IMR-90 (cell line): ENCODE results near the gene SEPSECS. TPM values are rescaled to one million over a fixed set of nuclear protein-coding genes. Genes with fewer than 3 reads are reported as not detected.

Experiments
- ATAC-seq: fragments of 200-7000 bp; cut with Tn5 transposase; 2 replicates; pipeline ENCODE4 v1.9.1; 2020; ENCODE audit warnings: low read depth, mild to moderate bottlenecking, moderate library complexity
- BruUV-seq: library from RNA; stranded (reverse); fragments of 400-500 nt; replicated peaks from 2 replicates; lab custom pipeline; 2021; lab: Mats Ljungman, UMichigan
- CTCF ChIA-PET: fragments of 300-600 bp; formaldehyde crosslinking; extraction: SDS; loops from one replicate; lab custom pipeline; 2021; ENCODE audit warnings: antibody characterized with exemption; lab: Yijun Ruan, JAX
- POLR2A ChIA-PET: fragments of 300-600 bp; sonication (Branson Sonifier 250); formaldehyde crosslinking; loops from one replicate; lab custom pipeline; 2022; ENCODE audit warnings: antibody characterized with exemption; ENCODE audit not compliant: unreplicated experiment; lab: Charles Lee
- DNase-seq: peaks from one replicate; pipeline ENCODE4 v3.0.0; 2013
- H2AFZ ChIP-seq: replicated peaks from 2 replicates; pipeline ENCODE3; 2013; ENCODE audit warnings: low read length, mild to moderate bottlenecking; ENCODE audit not compliant: poor library complexity
- H2AK5ac ChIP-seq: 2 replicates; pipeline ENCODE4 v1.6.1; 2013; ENCODE audit warnings: low read depth, low read length, inconsistent platforms
- H2AK9ac ChIP-seq: replicated peaks from 2 replicates; pipeline ENCODE3; 2013; ENCODE audit warnings: mild to moderate bottlenecking, low read depth, low read length, moderate library complexity; ENCODE audit not compliant: poor library complexity
- H2BK120ac ChIP-seq: 2 replicates; pipeline ENCODE4 v1.6.1; 2013; ENCODE audit warnings: low read depth, low read length, inconsistent platforms
- H2BK15ac ChIP-seq: 3 replicates; pipeline ENCODE4 v1.6.1; 2013; ENCODE audit warnings: low read depth, low read length, inconsistent platforms
- H2BK20ac ChIP-seq: 2 replicates; pipeline ENCODE4 v1.6.1; 2013; ENCODE audit warnings: low read depth, mild to moderate bottlenecking, inconsistent platforms, low read length, moderate library complexity
- H2BK5ac ChIP-seq: 2 replicates; pipeline ENCODE4 v1.6.1; 2013; ENCODE audit warnings: mild to moderate bottlenecking, low read depth, low read length, inconsistent platforms; ENCODE audit not compliant: poor library complexity, severe bottlenecking
- H3K14ac ChIP-seq: replicated peaks from 2 replicates; pipeline ENCODE4 v1.6.1; 2013; ENCODE audit warnings: low read depth, low read length, inconsistent platforms
- H3K18ac ChIP-seq: 2 replicates; pipeline ENCODE4 v1.6.1; 2013; ENCODE audit warnings: low read depth, low read length, control low read depth
- H3K23ac ChIP-seq: 2 replicates; pipeline ENCODE4 v1.6.1; 2013; ENCODE audit warnings: low read depth, low read length, inconsistent platforms
- H3K27ac ChIP-seq: 2 replicates; pipeline ENCODE4 v1.5.1; 2013; ENCODE audit warnings: mild to moderate bottlenecking, control low read depth, low read length; ENCODE audit not compliant: insufficient read depth
- H3K27me3 ChIP-seq: 2 replicates; pipeline ENCODE4 v1.6.1; 2013; ENCODE audit warnings: low read length; ENCODE audit not compliant: control insufficient read depth, insufficient read depth
- H3K36me3 ChIP-seq: 2 replicates; pipeline ENCODE4 v1.6.1; 2013; ENCODE audit warnings: low read length, mixed read lengths; ENCODE audit not compliant: control insufficient read depth, insufficient read depth
- H3K4ac ChIP-seq: 2 replicates; pipeline ENCODE4 v1.6.1; 2013; ENCODE audit warnings: low read depth, low read length, inconsistent platforms
- H3K4me1 ChIP-seq: 2 replicates; pipeline ENCODE4 v1.6.1; 2013; ENCODE audit warnings: low read length, mixed read lengths; ENCODE audit not compliant: control insufficient read depth, insufficient read depth
- H3K4me2 ChIP-seq: 2 replicates; pipeline ENCODE4 v1.6.1; 2013; ENCODE audit warnings: low read depth, mild to moderate bottlenecking, control low read depth, low read length, moderate library complexity
- H3K4me3 ChIP-seq: 2 replicates; pipeline ENCODE4 v1.5.1; 2013; ENCODE audit warnings: low read depth, mild to moderate bottlenecking, control low read depth, low read length, moderate library complexity; ENCODE audit not compliant: insufficient read depth
- H3K56ac ChIP-seq: 2 replicates; pipeline ENCODE4 v1.6.1; 2013; ENCODE audit warnings: low read length, inconsistent platforms; ENCODE audit not compliant: insufficient read depth; ENCODE audit errors: extremely low read depth
- H3K79me1 ChIP-seq, 2 experiments: 2 replicates each; pipeline ENCODE4 v1.6.1; 2013; ENCODE audit warnings: low read length in 2 of 2, inconsistent platforms in 1 of 2, low read depth in 1 of 2
- H3K9ac ChIP-seq: 2 replicates; pipeline ENCODE4 v1.6.1; 2013; ENCODE audit warnings: low read depth, low read length, control low read depth
- H3K9me1 ChIP-seq: 2 replicates; pipeline ENCODE4 v1.6.1; 2013; ENCODE audit warnings: low read length, inconsistent platforms; ENCODE audit not compliant: insufficient read depth
- H3K9me3 ChIP-seq: 2 replicates; pipeline ENCODE4 v1.6.1; 2013; ENCODE audit warnings: low read length; ENCODE audit not compliant: control insufficient read depth, insufficient read depth
- H4K20me1 ChIP-seq: 2 replicates; pipeline ENCODE4 v1.6.1; 2013; ENCODE audit warnings: low read length, inconsistent platforms; ENCODE audit not compliant: insufficient read depth
- H4K5ac ChIP-seq: 2 replicates; pipeline ENCODE4 v1.6.1; 2013; ENCODE audit warnings: mild to moderate bottlenecking, low read depth, low read length, control low read depth
- H4K8ac ChIP-seq, 2 experiments: 2 replicates each; pipeline ENCODE4 v1.6.1; 2013; ENCODE audit warnings: low read depth in 2 of 2, low read length in 2 of 2, control low read depth in 1 of 2, inconsistent platforms in 1 of 2
- H4K91ac ChIP-seq: 2 replicates; pipeline ENCODE4 v1.6.1; 2013; ENCODE audit warnings: low read depth, low read length, inconsistent platforms; ENCODE audit not compliant: insufficient read depth
- BHLHE40 ChIP-seq: fragments of 150-350 bp; IDR thresholded peaks from 2 replicates; pipeline ENCODE4 v1.6.1; 2016; ENCODE audit warnings: mild to moderate bottlenecking, low read depth, low read length
- CEBPB ChIP-seq: IDR thresholded peaks from 2 replicates; pipeline ENCODE4 v1.6.1; 2012; ENCODE audit warnings: low read depth, low read length, improper control_type of control experiment
- CTCF ChIP-seq: conservative IDR thresholded peaks from 2 replicates; pipeline ENCODE4 v1.5.1; 2012; ENCODE audit warnings: mild to moderate bottlenecking, low read depth, low read length, improper control_type of control experiment
- FOS ChIP-seq: fragments of 150-350 bp; IDR thresholded peaks from 2 replicates; pipeline ENCODE4 v1.6.1; 2016; ENCODE audit warnings: low read depth, low read length
- MAZ ChIP-seq: IDR thresholded peaks from 2 replicates; pipeline ENCODE4 v1.6.1; 2012; ENCODE audit warnings: low read depth, mild to moderate bottlenecking, low read length, improper control_type of control experiment, moderate library complexity, borderline replicate concordance
- MXI1 ChIP-seq: IDR thresholded peaks from 2 replicates; pipeline ENCODE4 v1.6.1; 2012; ENCODE audit warnings: low read depth, mild to moderate bottlenecking, low read length, moderate library complexity, borderline replicate concordance
- NFE2L2 ChIP-seq: fragments of 150-350 bp; IDR thresholded peaks from 2 replicates; pipeline ENCODE4 v1.6.1; 2016; ENCODE audit warnings: low read depth, mild to moderate bottlenecking, low read length
- POLR2A ChIP-seq: IDR thresholded peaks from 2 replicates; pipeline ENCODE4 v1.6.1; 2012; ENCODE audit warnings: mild to moderate bottlenecking, low read depth, low read length
- RAD21 ChIP-seq: IDR thresholded peaks from 2 replicates; pipeline ENCODE4 v1.6.1; 2012; ENCODE audit warnings: low read length, improper control_type of control experiment
- RFX5 ChIP-seq: IDR thresholded peaks from 2 replicates; pipeline ENCODE4 v1.8.0; 2012; ENCODE audit warnings: low read depth, mild to moderate bottlenecking, low read length, moderate library complexity
- SMC3 ChIP-seq: fragments of 150-350 bp; IDR thresholded peaks from 2 replicates; pipeline ENCODE4 v1.6.1; 2016; ENCODE audit warnings: low read depth, mild to moderate bottlenecking, antibody characterized with exemption, low read length, moderate library complexity
- USF2 ChIP-seq: fragments of 150-350 bp; IDR thresholded peaks from 2 replicates; pipeline ENCODE4 v1.6.1; 2017; ENCODE audit warnings: mild to moderate bottlenecking, antibody characterized with exemption, low read length, low read depth
- dilution Hi-C: fragments of 300-500 bp; cut with HindIII; formaldehyde crosslinking; loops from one replicate; pipeline ENCODE4 v1.14.3; 2018; ENCODE audit warnings: low sequenced_read_pairs; ENCODE audit not compliant: unreplicated experiment
- in situ Hi-C: fragments of 300-500 bp; cut with MboI; formaldehyde crosslinking; loops from 3 replicates; pipeline ENCODE4 v1.14.3; 2019; ENCODE audit warnings: low sequenced_read_pairs, inconsistent platforms, mixed read lengths
- intact Hi-C: fragments of 100-400 bp; cut with micrococcal nuclease; formaldehyde crosslinking; loops from 2 replicates; pipeline ENCODE4 v1.10.0; 2022
- polyA plus RNA-seq, 3 experiments: library from polyadenylated mRNA; depleted of rRNA; stranded (reverse); fragments of >200 nt; gene quantifications; 2 replicates each; pipeline ENCODE4 v1.2.3, GENCODE V29; 2012; ENCODE audit warnings: low replicate concordance in 1 of 3
- total RNA-seq: library from RNA; depleted of rRNA; stranded (reverse); fragments of >200 nt; gene quantifications from 2 replicates; pipeline ENCODE4 v1.2.3, GENCODE V29; 2012

SEPSECS gene
- total and polyA plus RNA-seq, 2 of the 4 experiments (the other 2 are of a cell fraction): 1.7 to 5.0 TPM

- no peak overlapping the region for H2BK15ac ChIP-seq
- H3K9ac ChIP-seq: no peak overlapping the region
- H3K14ac ChIP-seq: no peak overlapping the region
- no peak overlapping the region for H2BK5ac ChIP-seq
- no peak for DNase-seq
- H3K23ac ChIP-seq: no peak overlapping the region
- dilution Hi-C loops: no loop called here
- CTCF ChIA-PET: no interaction called here
- H4K20me1 ChIP-seq: no peaks in the 10 kb centered on the region
- H4K8ac ChIP-seq: no peak overlapping the region
- no peaks in the 10 kb centered on the region for H3K9me1 ChIP-seq
- no TSS peak for BruUV-seq
- H3K4me3 ChIP-seq: no peak overlapping the region
- H2BK20ac ChIP-seq: no peak overlapping the region
- no peak overlapping the region for H2BK120ac ChIP-seq
- ATAC-seq: 0 out of 2 replicates have a peak, but pooled peaks have one; percentile 21
- H3K4ac ChIP-seq: no peak overlapping the region
- H3K9me3 ChIP-seq: no peaks in the 10 kb centered on the region
- H2AK9ac ChIP-seq: no peak overlapping the region
- no peak overlapping the region for H4K5ac ChIP-seq
- H3K27ac ChIP-seq: no peak overlapping the region
- intact Hi-C loops: no loop called here
- no peak overlapping the region for H3K4me2 ChIP-seq
- H3K18ac ChIP-seq: no peak overlapping the region
- no peaks in the 10 kb centered on the region for H3K27me3 ChIP-seq
- in situ Hi-C loops: no loop called here
- TF ChIP-seq BHLHE40 (no peak), SMC3 (no peak), MAZ (no peak), USF2 (no peak), CEBPB (no peak), MXI1 (no peak), RFX5 (no peak), POLR2A (no peak), CTCF (no peak), NFE2L2 (no peak), FOS (no peak), RAD21 (no peak)
- H4K91ac ChIP-seq: no peak overlapping the region
- no peak overlapping the region for H3K56ac ChIP-seq
- no peaks in the 10 kb centered on the region for H3K79me1 ChIP-seq
- no peak overlapping the region for H2AK5ac ChIP-seq
- no peak overlapping the region for H2AFZ ChIP-seq
- POLR2A ChIA-PET: no interaction called here
- no peaks in the 10 kb centered on the region for H3K4me1 ChIP-seq
- H3K36me3 ChIP-seq: no peaks in the 10 kb centered on the region
Measured at GRCh38 chr4:25128671-25129070, 31.6 kb downstream of the SEPSECS start.
